NCI-H1105 treated with DMSO at 0.1 percent for 48 hours (cell line): ENCODE results near the gene LRCH2.

Experiments used
- DNase-seq: peaks from one replicate; lab custom pipeline; 2025; lab: John Stamatoyannopoulos, UW

Gene LRCH2

GRCh38 chrX:115065304-115065703, 168.6 kb downstream of the LRCH2 start:
- no peak for DNase-seq
